HCT116 (cell line): ENCODE results near the gene IGF2BP1. TPM values are rescaled to one million over a fixed set of nuclear protein-coding genes. Genes with fewer than 3 reads are reported as not detected.

ENCODE experiments used
- ATAC-seq: fragments of 200-7000 bp; cut with Tn5 transposase; 2 replicates; pipeline ENCODE4 v1.9.1; 2020; ENCODE audit warnings: mild to moderate bottlenecking, moderate library complexity
- BruUV-seq: library from RNA; stranded (reverse); fragments of 400-500 nt; replicated peaks from 2 replicates; lab custom pipeline; 2021; lab: Mats Ljungman, UMichigan
- CTCF ChIA-PET: fragments of 300-600 bp; sonication (Branson Sonifier 250); formaldehyde crosslinking; loops from one replicate; lab custom pipeline; 2021; ENCODE audit warnings: antibody characterized with exemption; lab: Charles Lee
- POLR2A ChIA-PET: fragments of 300-600, 350-600 bp; sonication (Branson Sonifier 250); formaldehyde crosslinking; loops from one replicate; lab custom pipeline; 2021; ENCODE audit warnings: antibody characterized with exemption; lab: Charles Lee
- RAD21 ChIA-PET, 2 experiments: fragments of 300-600 bp; sonication (Branson Sonifier 250); formaldehyde crosslinking; loops; one replicate each; lab custom pipeline; 2023; ENCODE audit warnings: low total read pairs in 2 of 2; ENCODE audit not compliant: uncharacterized antibody in 2 of 2, unreplicated experiment in 2 of 2, low non-redundant PET in 1 of 2; lab: Charles Lee
- DNase-seq: peaks from one replicate; pipeline ENCODE4 v3.0.0-alpha.2; 2010; ENCODE audit warnings: low read depth, low spot score
- H2AFZ ChIP-seq: fragments of 200-600 bp; shearing (Covaris generic), sonication (generic); 2 replicates; pipeline ENCODE4 v1.6.1; 2017; ENCODE audit warnings: low read depth, mixed run types, mixed read lengths, antibody characterized with exemption, low read length; ENCODE audit not compliant: poor library complexity, severe bottlenecking
- H3K27ac ChIP-seq: 2 replicates; pipeline ENCODE4 v1.5.1; 2012; ENCODE audit warnings: low read depth, low read length
- H3K27me3 ChIP-seq: fragments of 200-600 bp; sonication (generic); 2 replicates; pipeline ENCODE4 v1.6.1; 2016; ENCODE audit warnings: mixed run types, low read length, mixed read lengths; ENCODE audit not compliant: insufficient read depth
- H3K36me3 ChIP-seq, 2 experiments: fragments of 200-500 bp in 1 of 2; fragments of 200-600 bp in 1 of 2; sonication (Bioruptor generic) in 1 of 2; sonication (generic) in 1 of 2; 2 replicates each; pipeline versions ENCODE4 v1.5.1 to v1.6.1; 2014 to 2016; ENCODE audit warnings: low read length in 2 of 2, inconsistent platforms in 1 of 2, mixed read lengths in 1 of 2, mixed run types in 1 of 2; ENCODE audit not compliant: insufficient read depth in 2 of 2, control insufficient read depth in 1 of 2
- H3K4me1 ChIP-seq, 2 experiments: fragments of 200-600 bp in 1 of 2; sonication (generic) in 1 of 2; 2 replicates each; pipeline versions ENCODE4 v1.5.1 to v1.6.1; 2012 to 2017; ENCODE audit warnings: low read length in 2 of 2, inconsistent platforms in 1 of 2, mild to moderate bottlenecking in 1 of 2, mixed read lengths in 1 of 2, mixed run types in 1 of 2, moderate library complexity in 1 of 2; ENCODE audit not compliant: insufficient read depth in 2 of 2, control insufficient read depth in 1 of 2
- H3K4me2 ChIP-seq: fragments of 200-600 bp; sonication (generic); 2 replicates; pipeline ENCODE4 v1.6.1; 2017; ENCODE audit warnings: mixed run types, low read length, mixed read lengths
- H3K4me3 ChIP-seq, 2 experiments: fragments of 200-600 bp in 1 of 2; sonication (generic) in 1 of 2; replicated peaks in 1 of 2; 2 replicates each; pipeline ENCODE4 v1.5.1; 2011 to 2016; ENCODE audit warnings: low read length in 2 of 2, control low read depth in 1 of 2, low read depth in 1 of 2, mild to moderate bottlenecking in 1 of 2, mixed read lengths in 1 of 2, mixed run types in 1 of 2
- H3K79me2 ChIP-seq: fragments of 200-600 bp; sonication (generic); 2 replicates; pipeline ENCODE4 v1.6.1; 2017; ENCODE audit warnings: mild to moderate bottlenecking, mixed run types, low read length, moderate library complexity, mixed read lengths; ENCODE audit not compliant: insufficient read depth
- H3K9ac ChIP-seq: fragments of 200-600 bp; sonication (generic); 2 replicates; pipeline ENCODE4 v1.6.1; 2016; ENCODE audit warnings: low read length, mixed read lengths
- H3K9me2 ChIP-seq: fragments of 200-600 bp; sonication (generic), shearing (Covaris generic); 2 replicates; pipeline ENCODE4 v1.6.1; 2017; ENCODE audit warnings: mixed run types, mild to moderate bottlenecking, moderate library complexity; ENCODE audit not compliant: insufficient read depth
- H3K9me3 ChIP-seq, 2 experiments: fragments of 200-500 bp in 1 of 2; fragments of 200-600 bp in 1 of 2; sonication (Bioruptor generic) in 1 of 2; sonication (generic) in 1 of 2; 2 replicates each; pipeline ENCODE4 v1.6.1; 2014 to 2017; ENCODE audit warnings: low read length in 2 of 2, mixed read lengths in 2 of 2, inconsistent platforms in 1 of 2, low read depth in 1 of 2, mild to moderate bottlenecking in 1 of 2, mixed run types in 1 of 2, moderate library complexity in 1 of 2; ENCODE audit not compliant: control insufficient read depth in 1 of 2, insufficient read depth in 1 of 2
- H4K20me1 ChIP-seq: fragments of 200-600 bp; sonication (generic), shearing (Covaris generic); 2 replicates; pipeline ENCODE4 v1.6.1; 2017; ENCODE audit warnings: mixed run types, mild to moderate bottlenecking, moderate library complexity; ENCODE audit not compliant: insufficient read depth
- EGR1 ChIP-seq: IDR thresholded peaks from 2 replicates; pipeline ENCODE4 v1.6.1; 2012; ENCODE audit warnings: low read depth
- EZH2phosphoT487 ChIP-seq: fragments of 200-600 bp; IDR thresholded peaks from 2 replicates; pipeline ENCODE4 v1.6.1; 2018; ENCODE audit warnings: antibody characterized with exemption, borderline replicate concordance
- FOSL1 ChIP-seq: IDR thresholded peaks from 2 replicates; pipeline ENCODE4 v1.6.1; 2012; ENCODE audit warnings: low read depth
- MAX ChIP-seq: IDR thresholded peaks from 2 replicates; pipeline ENCODE4 v1.6.1; 2012
- RAD21 ChIP-seq: IDR thresholded peaks from 2 replicates; pipeline ENCODE4 v1.6.1; 2012; ENCODE audit warnings: low read depth, mild to moderate bottlenecking
- SRF ChIP-seq: IDR thresholded peaks from 2 replicates; pipeline ENCODE4 v1.6.1; 2012; ENCODE audit warnings: low read depth
- ZBTB33 ChIP-seq: IDR thresholded peaks from 2 replicates; pipeline ENCODE4 v1.6.1; 2011; ENCODE audit warnings: mild to moderate bottlenecking, low read length, moderate library complexity; ENCODE audit not compliant: insufficient replicate concordance; ENCODE audit errors: extremely low read depth
- ZFX ChIP-seq: fragments of 450-650 bp; IDR thresholded peaks from 2 replicates; pipeline ENCODE4 v1.6.1; 2017
- ZNF274 ChIP-seq: fragments of 200-500 bp; sonication (Bioruptor generic); IDR thresholded peaks from 2 replicates; pipeline ENCODE4 v1.6.1; 2014; ENCODE audit warnings: mild to moderate bottlenecking, low read depth, low read length, inconsistent platforms
- intact Hi-C: fragments of 100-400 bp; cut with micrococcal nuclease; formaldehyde crosslinking; loops from 2 replicates; pipeline ENCODE4 v1.10.0; 2022
- total RNA-seq: library from RNA; stranded (reverse); gene quantifications from one replicate; pipeline ENCODE4 v1.2.1, GENCODE V29; 2021; ENCODE audit not compliant: unreplicated experiment

Gene IGF2BP1
- total RNA-seq, 1 experiment from 2014 or later = 0.91 TPM

DNA sequence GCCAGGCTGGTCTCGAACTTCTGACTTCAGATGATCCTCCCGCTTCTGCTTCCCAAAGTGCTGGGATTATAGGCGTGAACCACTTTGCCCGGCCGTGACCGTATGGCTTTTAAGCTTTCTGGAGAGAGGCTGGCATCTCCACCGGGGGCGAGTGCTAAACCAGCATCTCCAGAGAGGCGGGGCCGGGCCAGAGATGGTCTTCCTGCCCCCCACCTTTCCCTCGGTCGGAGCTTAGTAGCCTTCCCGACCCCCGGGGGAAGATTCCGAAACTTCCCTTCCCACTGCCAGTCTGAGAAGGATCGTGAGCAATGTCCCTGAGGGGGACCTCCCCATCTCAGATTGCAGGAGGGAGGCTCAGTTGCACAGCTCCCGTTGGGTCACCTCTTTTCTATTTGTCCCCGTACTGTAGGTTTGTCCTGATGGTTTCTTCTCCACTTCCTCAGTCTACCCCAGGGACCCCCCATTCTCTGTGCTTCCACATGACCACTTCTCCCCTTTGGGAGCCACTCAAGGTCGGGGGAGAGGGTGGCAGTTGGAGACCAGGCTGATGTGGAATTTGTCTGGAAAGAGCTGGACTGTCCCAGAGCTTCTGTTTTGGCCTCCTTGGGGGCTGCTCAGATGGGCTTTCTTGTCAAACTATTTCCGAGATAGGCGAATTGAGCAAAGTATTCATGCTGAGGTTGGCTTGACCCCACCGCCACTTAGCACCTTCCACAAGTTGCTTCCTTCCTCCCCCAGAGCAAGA lies 18.2 kb downstream of the IGF2BP1 start:
- CTCF ChIA-PET = interaction anchor here (0.7 to 1.3 kb wide), 5 partner anchors 10 to 131 kb away, joined by 3 to 5 read pairs (median 4); no protein-coding TSS in a partner anchor
- POLR2A ChIA-PET = interaction anchor here (1.1 kb wide), 1 partner anchor 71 kb away, joined by 3 read pairs; the partner anchor contains the start of gene SNF8
- no peak for ATAC-seq
- Histone ChIP-seq H3K9me2 (no peaks in the 10 kb centered on the region), H3K27ac (no peak overlapping the region; the same call in 1 of the 2 replicates), H3K79me2 (no peaks in the 10 kb centered on the region), H4K20me1 (no peaks in the 10 kb centered on the region), H3K9ac (no peak overlapping the region), H3K4me2 (peak overlapping the region; percentile 90; the same call in 1 of the 2 replicates), H3K9me3 (no peaks in the 10 kb centered on the region), H3K4me1 (peaks cover 13 to 29% of the 10 kb centered on the region in 2 experiments), H3K27me3 (no peaks in the 10 kb centered on the region; the same call in 1 of the 2 replicates), H3K4me3 (no peak overlapping the region), H2AFZ (no peak overlapping the region), H3K36me3 (no peaks in the 10 kb centered on the region)
- TF ChIP-seq FOSL1 (no peak), ZNF274 (no peak), RAD21 (no peak), SRF (no peak), EZH2phosphoT487 (no peak), EGR1 (no peak), ZBTB33 (no peak), MAX (no peak), ZFX (no peak)
- RAD21 ChIA-PET = no interaction called here
- DNase-seq = no peak
- BruUV-seq = no TSS peak
- intact Hi-C loops = no loop called here
